Effector memory CD4-positive, alpha-beta T cell (primary cell): ENCODE measurements around the gene PRDM2.

Source experiments
- DNase-seq, 3 donors: peaks; one replicate each; pipeline ENCODE4 v3.0.0-alpha.2; 2020
- H3K27ac ChIP-seq: 2 replicates; pipeline ENCODE4 v1.7.0; 2013; ENCODE audit warnings: mild to moderate bottlenecking, low read length, moderate library complexity; ENCODE audit not compliant: insufficient read depth, poor library complexity, severe bottlenecking
- H3K27me3 ChIP-seq: replicated peaks from 2 replicates; pipeline ENCODE4 v1.7.0; 2013; ENCODE audit warnings: mild to moderate bottlenecking, low read length; ENCODE audit not compliant: insufficient read depth, control insufficient read depth, poor library complexity, severe bottlenecking
- H3K36me3 ChIP-seq: 2 replicates; pipeline ENCODE4 v1.7.0; 2013; ENCODE audit warnings: mild to moderate bottlenecking, low read length, moderate library complexity; ENCODE audit not compliant: control insufficient read depth, insufficient read depth
- H3K4me1 ChIP-seq: 2 replicates; pipeline ENCODE4 v1.7.0; 2013; ENCODE audit warnings: low read length, mild to moderate bottlenecking; ENCODE audit not compliant: control insufficient read depth, insufficient read depth, poor library complexity, severe bottlenecking
- H3K4me3 ChIP-seq: 2 replicates; pipeline ENCODE4 v1.7.0; 2013; ENCODE audit warnings: low read length, low read depth, mild to moderate bottlenecking; ENCODE audit not compliant: insufficient read depth, poor library complexity, severe bottlenecking
- H3K9me3 ChIP-seq: 2 replicates; pipeline ENCODE4 v1.7.0; 2013; ENCODE audit warnings: mild to moderate bottlenecking, low read length, moderate library complexity; ENCODE audit not compliant: control insufficient read depth

PRDM2 gene

GRCh38 chr1:13855554-13855953 lies 155.6 kb downstream of the PRDM2 start:
- DNase-seq, result no peak

DNA sequence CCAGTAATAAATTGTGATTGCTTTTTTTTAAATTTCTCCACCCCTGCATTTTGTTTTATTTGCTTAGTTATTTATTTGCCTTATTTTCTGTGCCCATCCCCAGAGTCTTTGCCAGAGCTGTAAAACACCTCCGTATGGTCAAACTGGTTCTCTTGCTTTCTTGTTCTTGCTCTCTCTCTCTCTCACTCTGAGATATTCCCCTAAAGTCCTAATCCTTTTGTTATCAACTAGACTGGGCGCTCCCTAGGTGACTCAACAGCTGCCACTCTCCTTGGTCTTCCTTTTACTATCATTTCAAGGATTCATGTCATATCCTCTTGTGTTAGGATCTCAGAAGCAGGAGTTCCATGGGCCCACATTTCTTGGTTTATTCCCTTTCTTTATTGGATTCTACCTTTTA lies 160.0 kb downstream of the PRDM2 start:
- DNase-seq, result no peak
- no peaks in the 10 kb centered on the region for H3K4me1 ChIP-seq
- H3K27ac ChIP-seq, result no peak overlapping the region
- no peaks in the 10 kb centered on the region for H3K9me3 ChIP-seq
- no peaks in the 10 kb centered on the region for H3K27me3 ChIP-seq
- H3K36me3 ChIP-seq, result no peaks in the 10 kb centered on the region
- no peak overlapping the region for H3K4me3 ChIP-seq

More at GRCh38 chr1:13855554-13855953, 155.6 kb downstream of the PRDM2 start:
- Histone ChIP-seq H3K27me3 (no peaks in the 10 kb centered on the region), H3K9me3 (no peaks in the 10 kb centered on the region), H3K27ac (no peak overlapping the region), H3K36me3 (no peaks in the 10 kb centered on the region), H3K4me1 (no peaks in the 10 kb centered on the region), H3K4me3 (no peak overlapping the region)

GRCh38 chr1:13864760-13865159 lies 164.8 kb downstream of the PRDM2 start:
- Histone ChIP-seq H3K36me3 (no peaks in the 10 kb centered on the region), H3K4me3 (no peak overlapping the region), H3K27ac (no peak overlapping the region), H3K9me3 (no peaks in the 10 kb centered on the region), H3K4me1 (no peaks in the 10 kb centered on the region), H3K27me3 (no peaks in the 10 kb centered on the region)
- DNase-seq, result no peak

GRCh38 chr1:13865851-13866250 lies 165.9 kb downstream of the PRDM2 start:
- no peaks in the 10 kb centered on the region for H3K27me3 ChIP-seq
- no peaks in the 10 kb centered on the region for H3K36me3 ChIP-seq

DNA sequence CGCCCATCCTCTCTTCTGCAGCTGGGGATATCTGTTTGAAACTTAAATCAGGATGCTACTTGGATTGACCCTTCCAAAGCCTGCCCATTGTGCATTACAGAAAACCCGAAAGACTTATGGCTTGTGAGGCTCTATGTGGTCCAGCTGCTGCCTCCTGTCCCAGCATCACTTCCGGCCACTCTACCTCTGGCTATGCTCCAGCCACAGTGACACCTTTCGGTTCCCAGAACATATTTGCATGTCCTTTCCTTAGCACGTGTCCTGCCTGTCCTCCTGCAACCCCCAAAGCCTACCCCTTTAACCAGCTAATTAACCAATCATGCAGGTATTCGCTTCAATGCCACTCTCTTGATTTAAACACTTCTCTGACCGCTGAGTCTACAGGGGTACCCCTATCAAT lies 167.6 kb downstream of the PRDM2 start:
- H3K4me3 ChIP-seq, result no peak overlapping the region
- no peaks in the 10 kb centered on the region for H3K27me3 ChIP-seq
- no peaks in the 10 kb centered on the region for H3K9me3 ChIP-seq
- no peak for DNase-seq
- no peaks in the 10 kb centered on the region for H3K36me3 ChIP-seq
- H3K27ac ChIP-seq, result no peak overlapping the region
- H3K4me1 ChIP-seq, result no peaks in the 10 kb centered on the region

More at GRCh38 chr1:13865851-13866250, 165.9 kb downstream of the PRDM2 start:
- DNase-seq, result no peak
- Histone ChIP-seq H3K4me1 (no peaks in the 10 kb centered on the region), H3K4me3 (no peak overlapping the region), H3K27ac (no peak overlapping the region), H3K9me3 (no peaks in the 10 kb centered on the region)

GRCh38 chr1:13869172-13869797 lies 169.3 kb downstream of the PRDM2 start:
- H3K27ac ChIP-seq, result no peak overlapping the region
- H3K36me3 ChIP-seq, result no peaks in the 10 kb centered on the region
- H3K27me3 ChIP-seq, result no peaks in the 10 kb centered on the region
- no peaks in the 10 kb centered on the region for H3K4me1 ChIP-seq
- DNase-seq, result no peak
- H3K4me3 ChIP-seq, result no peak overlapping the region
- no peaks in the 10 kb centered on the region for H3K9me3 ChIP-seq

- Histone ChIP-seq H3K9me3 (no peaks in the 10 kb centered on the region), H3K4me1 (no peaks in the 10 kb centered on the region), H3K36me3 (no peaks in the 10 kb centered on the region), H3K27me3 (no peaks in the 10 kb centered on the region), H3K27ac (no peak overlapping the region), H3K4me3 (no peak overlapping the region)
- no peak for DNase-seq
These were observed 171.4 kb downstream of the PRDM2 start for GRCh38 chr1:13871413-13871812.

DNA sequence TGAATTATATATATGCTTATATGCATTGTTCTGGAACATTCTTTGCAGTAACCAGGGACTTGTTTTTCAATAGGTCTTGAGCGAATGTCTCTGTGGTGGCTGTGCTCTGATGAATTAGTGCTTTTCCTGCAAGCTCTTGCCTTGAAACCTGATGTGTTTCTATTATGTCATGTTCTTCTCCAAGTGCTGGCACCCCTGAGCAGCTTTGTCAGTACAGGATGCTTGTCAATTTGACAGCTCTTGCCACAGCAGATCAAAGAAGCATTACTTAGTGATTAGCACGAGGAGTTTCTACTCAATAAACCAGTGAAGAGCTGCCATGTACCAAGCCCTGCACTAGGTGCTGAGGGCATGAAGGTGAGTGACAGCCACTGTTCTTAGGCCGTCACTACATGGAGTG lies 171.9 kb downstream of the PRDM2 start:
- no peak overlapping the region for H3K27ac ChIP-seq
- no peaks in the 10 kb centered on the region for H3K9me3 ChIP-seq
- H3K4me1 ChIP-seq, result no peaks in the 10 kb centered on the region
- H3K4me3 ChIP-seq, result no peak overlapping the region
- no peaks in the 10 kb centered on the region for H3K27me3 ChIP-seq
- no peaks in the 10 kb centered on the region for H3K36me3 ChIP-seq
- no peak for DNase-seq

- Histone ChIP-seq H3K27ac (no peak overlapping the region), H3K4me3 (no peak overlapping the region)
- DNase-seq, result no peak
These were observed 173.0 kb downstream of the PRDM2 start for GRCh38 chr1:13873032-13873431.

More at GRCh38 chr1:13873032-13873431, 173.0 kb downstream of the PRDM2 start:
- Histone ChIP-seq H3K36me3 (no peaks in the 10 kb centered on the region), H3K4me1 (no peaks in the 10 kb centered on the region), H3K9me3 (no peaks in the 10 kb centered on the region), H3K27me3 (no peaks in the 10 kb centered on the region)
